ENCODE data around the gene B3GNT8. TPM values are rescaled to one million over a fixed set of nuclear protein-coding genes. Genes with fewer than 3 reads are reported as not detected.

The B3GNT8 gene
- total RNA-seq, 1 donor from 2014 or later: 3.0 TPM

DNA sequence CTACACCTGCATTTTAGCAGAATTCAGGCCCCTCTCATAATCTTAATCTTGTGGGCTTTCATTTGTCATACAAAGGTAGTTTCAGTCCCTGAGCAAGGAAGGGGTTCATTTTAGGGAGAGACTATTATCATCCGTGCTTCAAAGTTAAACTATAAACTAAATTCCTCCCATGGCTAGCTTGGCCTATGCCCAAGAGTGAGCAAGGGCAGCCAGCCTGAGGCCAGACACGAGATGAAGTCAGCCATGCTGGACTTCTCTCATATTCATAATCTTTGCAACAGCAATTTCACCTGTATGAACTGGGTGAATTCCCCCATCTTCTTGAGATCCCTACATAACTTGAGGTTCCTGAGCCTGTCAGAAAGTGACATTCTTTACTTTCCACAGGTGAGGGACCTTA lies 28.8 kb upstream of the B3GNT8 start:
- H4K20me1 ChIP-seq (ENCODE audit: insufficient read depth, low read length): no peaks in the 10 kb centered on the region
- Mint-ChIP-seq H3K36me3 (ENCODE audit: low read depth, unreplicated experiment) (no peaks in the 10 kb centered on the region), H3K4me1 (ENCODE audit: low read depth, unreplicated experiment) (no peaks in the 10 kb centered on the region), H3K9me3 (ENCODE audit: unreplicated experiment) (no peaks in the 10 kb centered on the region), H3K27me3 (ENCODE audit: low read depth, unreplicated experiment) (peaks cover 27% of the 10 kb centered on the region), H3K4me3 (ENCODE audit: unreplicated experiment) (no peak overlapping the region), H3K27ac (ENCODE audit: unreplicated experiment) (no peak overlapping the region)
- no peak for FAIRE-seq
- H3K4me2 ChIP-seq (ENCODE audit: low read length): no peak overlapping the region
- H3K9me3 ChIP-seq (ENCODE audit: insufficient read depth, low read depth, low read length): no peaks in the 10 kb centered on the region
- TF ChIP-seq CTCF (IDR thresholded peaks at IDR 0.05; ENCODE audit: insufficient read depth, low read depth, low read length) (no peak), EZH2 (IDR thresholded peaks at IDR 0.05; ENCODE audit: insufficient read depth, low read length) (no peak)
- no peak overlapping the region for H3K27ac ChIP-seq (ENCODE audit: low read depth, low read length)
- DNase-seq (ENCODE audit: low read depth): no peak
- H3K27me3 ChIP-seq (ENCODE audit: insufficient read depth, low read length): peaks cover 3% of the 10 kb centered on the region
- no peaks in the 10 kb centered on the region for H3K36me3 ChIP-seq (ENCODE audit: insufficient read depth, low read length)
- H3K4me3 ChIP-seq (ENCODE audit: insufficient read depth, low read depth, low read length): no peak overlapping the region
- no peak overlapping the region for H2AFZ ChIP-seq (ENCODE audit: low read depth, low read length)
- no peak overlapping the region for H3K9ac ChIP-seq (ENCODE audit: low read length)
- H3K4me1 ChIP-seq (ENCODE audit: insufficient read depth, low read length): no peaks in the 10 kb centered on the region
- no peaks in the 10 kb centered on the region for H3K79me2 ChIP-seq (ENCODE audit: insufficient read depth, low read length)

- Mint-ChIP-seq H3K4me1 (ENCODE audit: low read depth, unreplicated experiment) (no peaks in the 10 kb centered on the region), H3K9me3 (ENCODE audit: unreplicated experiment) (no peaks in the 10 kb centered on the region), H3K27me3 (ENCODE audit: low read depth, unreplicated experiment) (peaks cover 26% of the 10 kb centered on the region)
Observed at GRCh38 chr19:41452584-41453275, 25.6 kb upstream of the B3GNT8 start.

More at GRCh38 chr19:41452584-41453275, 25.6 kb upstream of the B3GNT8 start:
- H3K27ac ChIP-seq (ENCODE audit: low read depth, low read length): no peak overlapping the region
- no peak overlapping the region for H3K27ac Mint-ChIP-seq (ENCODE audit: unreplicated experiment)
- no peak overlapping the region for H2AFZ ChIP-seq (ENCODE audit: low read depth, low read length)
- no peak for FAIRE-seq
- no peaks in the 10 kb centered on the region for H3K36me3 Mint-ChIP-seq (ENCODE audit: low read depth, unreplicated experiment)
- peaks cover 7% of the 10 kb centered on the region for H3K27me3 ChIP-seq (ENCODE audit: insufficient read depth, low read length)
- no peaks in the 10 kb centered on the region for H3K9me3 ChIP-seq (ENCODE audit: insufficient read depth, low read depth, low read length)
- H3K9ac ChIP-seq (ENCODE audit: low read length): no peak overlapping the region
- H4K20me1 ChIP-seq (ENCODE audit: insufficient read depth, low read length): no peaks in the 10 kb centered on the region
- no peaks in the 10 kb centered on the region for H3K79me2 ChIP-seq (ENCODE audit: insufficient read depth, low read length)
- no peak overlapping the region for H3K4me3 Mint-ChIP-seq (ENCODE audit: unreplicated experiment)
- DNase-seq (ENCODE audit: low read depth): no peak
- H3K4me1 ChIP-seq (ENCODE audit: insufficient read depth, low read length): no peaks in the 10 kb centered on the region
- H3K4me2 ChIP-seq (ENCODE audit: low read length): no peak overlapping the region
- H3K36me3 ChIP-seq (ENCODE audit: insufficient read depth, low read length): no peaks in the 10 kb centered on the region
- TF ChIP-seq CTCF (IDR thresholded peaks at IDR 0.05; ENCODE audit: insufficient read depth, low read depth, low read length) (no peak), EZH2 (IDR thresholded peaks at IDR 0.05; ENCODE audit: insufficient read depth, low read length) (no peak)
- no peak overlapping the region for H3K4me3 ChIP-seq (ENCODE audit: insufficient read depth, low read depth, low read length)

Data from astrocyte (in vitro differentiated cells and primary cell).